ENCODE results near the gene BCL2. TPM values are rescaled to one million over a fixed set of nuclear protein-coding genes. Genes with fewer than 3 reads are reported as not detected.
A peak's percentile ranks its signal among the peaks of the same experiment; 100 is the strongest.

Gene BCL2
- total RNA-seq, 1 donor from 2014 or later, result 5.2 TPM

- H3K4me3 ChIP-seq (ENCODE audit: low read depth, low read length), result no peak overlapping the region
- no peaks in the 10 kb centered on the region for H3K36me3 ChIP-seq (ENCODE audit: control insufficient read depth, insufficient read depth, low read length)
- DNase-seq (ENCODE audit: low read depth), result no peak
- TF ChIP-seq, protein P1, sequence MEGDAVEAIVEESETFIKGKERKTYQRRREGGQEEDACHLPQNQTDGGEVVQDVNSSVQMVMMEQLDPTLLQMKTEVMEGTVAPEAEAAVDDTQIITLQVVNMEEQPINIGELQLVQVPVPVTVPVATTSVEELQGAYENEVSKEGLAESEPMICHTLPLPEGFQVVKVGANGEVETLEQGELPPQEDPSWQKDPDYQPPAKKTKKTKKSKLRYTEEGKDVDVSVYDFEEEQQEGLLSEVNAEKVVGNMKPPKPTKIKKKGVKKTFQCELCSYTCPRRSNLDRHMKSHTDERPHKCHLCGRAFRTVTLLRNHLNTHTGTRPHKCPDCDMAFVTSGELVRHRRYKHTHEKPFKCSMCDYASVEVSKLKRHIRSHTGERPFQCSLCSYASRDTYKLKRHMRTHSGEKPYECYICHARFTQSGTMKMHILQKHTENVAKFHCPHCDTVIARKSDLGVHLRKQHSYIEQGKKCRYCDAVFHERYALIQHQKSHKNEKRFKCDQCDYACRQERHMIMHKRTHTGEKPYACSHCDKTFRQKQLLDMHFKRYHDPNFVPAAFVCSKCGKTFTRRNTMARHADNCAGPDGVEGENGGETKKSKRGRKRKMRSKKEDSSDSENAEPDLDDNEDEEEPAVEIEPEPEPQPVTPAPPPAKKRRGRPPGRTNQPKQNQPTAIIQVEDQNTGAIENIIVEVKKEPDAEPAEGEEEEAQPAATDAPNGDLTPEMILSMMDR (IDR thresholded peaks at IDR 0.05; ENCODE audit: insufficient read depth, low read length, poor library complexity, severe bottlenecking), result no peak
- no peaks in the 10 kb centered on the region for H3K27me3 ChIP-seq (ENCODE audit: control insufficient read depth, insufficient read depth, low read length)
Observed at GRCh38 chr18:63272638-63273037, 46.9 kb downstream of the BCL2 start.

DNA sequence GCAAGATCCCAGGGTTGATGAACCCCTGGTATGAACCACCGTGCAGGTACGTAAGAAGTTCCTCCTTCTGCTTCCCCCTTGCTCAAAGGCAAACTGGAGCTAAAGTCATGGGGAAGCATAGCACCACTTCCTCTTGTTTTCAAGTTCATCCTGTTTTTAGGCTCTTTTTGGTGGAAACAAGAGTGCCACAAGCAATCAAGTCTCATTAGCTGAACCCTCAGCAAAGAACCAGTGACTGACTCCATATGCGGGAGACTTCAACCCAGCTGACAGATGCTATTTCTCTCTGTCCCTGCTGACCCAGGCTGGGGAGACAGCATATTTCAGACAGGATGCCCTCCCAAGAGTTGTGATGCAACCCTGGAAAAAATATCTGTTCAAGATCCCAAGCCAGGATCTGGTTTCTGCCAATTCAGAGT is 47.7 kb downstream of the BCL2 start:
- Histone ChIP-seq H3K4me3 (ENCODE audit: low read depth, low read length) (no peak overlapping the region), H3K27me3 (ENCODE audit: control insufficient read depth, insufficient read depth, low read length) (no peaks in the 10 kb centered on the region), H3K36me3 (ENCODE audit: control insufficient read depth, insufficient read depth, low read length) (no peaks in the 10 kb centered on the region)
- DNase-seq (ENCODE audit: low read depth), result no peak
- TF ChIP-seq, protein P1 (IDR thresholded peaks at IDR 0.05; ENCODE audit: insufficient read depth, low read length, poor library complexity, severe bottlenecking), result no peak

GRCh38 chr18:63271148-63271547 is 48.4 kb downstream of the BCL2 start:
- H3K4me3 ChIP-seq (ENCODE audit: low read depth, low read length), result no peak overlapping the region
- no peaks in the 10 kb centered on the region for H3K27me3 ChIP-seq (ENCODE audit: control insufficient read depth, insufficient read depth, low read length)
- TF ChIP-seq, protein P1 (IDR thresholded peaks at IDR 0.05; ENCODE audit: insufficient read depth, low read length, poor library complexity, severe bottlenecking), result no peak
- DNase-seq (ENCODE audit: low read depth), result no peak
- H3K36me3 ChIP-seq (ENCODE audit: control insufficient read depth, insufficient read depth, low read length), result no peaks in the 10 kb centered on the region

DNA sequence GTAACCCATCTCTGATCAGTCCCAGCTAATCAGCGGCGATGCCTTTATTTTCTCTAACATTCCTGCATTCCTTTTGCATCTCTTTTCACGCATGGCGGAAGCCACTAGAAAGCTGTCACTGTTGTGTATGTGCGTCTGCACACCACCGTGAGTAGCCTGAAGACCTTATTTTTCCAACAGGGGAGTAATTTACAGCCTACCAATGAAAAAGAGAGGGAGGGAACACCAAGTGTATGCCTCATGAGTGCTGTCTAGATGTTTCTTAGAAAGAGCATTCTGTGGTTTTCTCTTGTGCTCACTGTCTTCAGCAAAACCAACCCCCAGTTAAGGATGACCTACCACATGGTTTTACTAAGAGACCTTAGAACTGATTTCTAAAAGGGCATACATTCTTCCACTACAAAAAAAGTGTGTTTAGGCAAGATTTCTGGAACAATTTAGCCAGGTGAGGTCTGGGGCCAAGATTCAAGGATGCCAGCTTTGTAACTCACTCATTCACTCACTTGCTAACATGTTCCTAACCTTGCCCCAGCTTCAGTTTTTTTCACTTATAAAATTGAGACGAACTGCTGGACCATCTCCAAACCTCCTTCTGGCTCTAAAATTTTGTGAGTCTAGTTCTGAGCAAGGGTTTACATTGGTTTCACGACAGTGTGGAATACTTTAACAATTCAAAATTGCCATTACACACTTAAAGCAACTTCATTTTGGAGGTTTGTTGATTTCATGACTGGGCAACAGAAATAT is 51.4 kb downstream of the BCL2 start:
- H3K27me3 ChIP-seq (ENCODE audit: control insufficient read depth, insufficient read depth, low read length), result no peaks in the 10 kb centered on the region
- peak; percentile 59 for DNase-seq (ENCODE audit: low read depth)
- TF ChIP-seq, protein P1 (IDR thresholded peaks at IDR 0.05; ENCODE audit: insufficient read depth, low read length, poor library complexity, severe bottlenecking), result no peak
- H3K4me3 ChIP-seq (ENCODE audit: low read depth, low read length), result no peak overlapping the region
- H3K36me3 ChIP-seq (ENCODE audit: control insufficient read depth, insufficient read depth, low read length), result no peaks in the 10 kb centered on the region

GRCh38 chr18:63266888-63267790 is 52.4 kb downstream of the BCL2 start:
- H3K27me3 ChIP-seq (ENCODE audit: control insufficient read depth, insufficient read depth, low read length), result no peaks in the 10 kb centered on the region
- no peak overlapping the region for H3K4me3 ChIP-seq (ENCODE audit: low read depth, low read length)
- DNase-seq (ENCODE audit: low read depth), result no peak
- TF ChIP-seq, protein P1 (IDR thresholded peaks at IDR 0.05; ENCODE audit: insufficient read depth, low read length, poor library complexity, severe bottlenecking), result no peak
- no peaks in the 10 kb centered on the region for H3K36me3 ChIP-seq (ENCODE audit: control insufficient read depth, insufficient read depth, low read length)
